Bronchial smooth muscle cell (primary cell): ENCODE measurements around the gene MICOS13. TPM values are rescaled to one million over a fixed set of nuclear protein-coding genes. Genes with fewer than 3 reads are reported as not detected.

Source experiments
- total RNA-seq: library from RNA; depleted of rRNA; stranded (reverse); fragments of >200 nt; gene quantifications from 2 replicates; pipeline ENCODE4 v1.2.1, GENCODE V29; 2014

MICOS13 gene
- 59.5 and 69.2 TPM in 2 replicates for total RNA-seq

DNA sequence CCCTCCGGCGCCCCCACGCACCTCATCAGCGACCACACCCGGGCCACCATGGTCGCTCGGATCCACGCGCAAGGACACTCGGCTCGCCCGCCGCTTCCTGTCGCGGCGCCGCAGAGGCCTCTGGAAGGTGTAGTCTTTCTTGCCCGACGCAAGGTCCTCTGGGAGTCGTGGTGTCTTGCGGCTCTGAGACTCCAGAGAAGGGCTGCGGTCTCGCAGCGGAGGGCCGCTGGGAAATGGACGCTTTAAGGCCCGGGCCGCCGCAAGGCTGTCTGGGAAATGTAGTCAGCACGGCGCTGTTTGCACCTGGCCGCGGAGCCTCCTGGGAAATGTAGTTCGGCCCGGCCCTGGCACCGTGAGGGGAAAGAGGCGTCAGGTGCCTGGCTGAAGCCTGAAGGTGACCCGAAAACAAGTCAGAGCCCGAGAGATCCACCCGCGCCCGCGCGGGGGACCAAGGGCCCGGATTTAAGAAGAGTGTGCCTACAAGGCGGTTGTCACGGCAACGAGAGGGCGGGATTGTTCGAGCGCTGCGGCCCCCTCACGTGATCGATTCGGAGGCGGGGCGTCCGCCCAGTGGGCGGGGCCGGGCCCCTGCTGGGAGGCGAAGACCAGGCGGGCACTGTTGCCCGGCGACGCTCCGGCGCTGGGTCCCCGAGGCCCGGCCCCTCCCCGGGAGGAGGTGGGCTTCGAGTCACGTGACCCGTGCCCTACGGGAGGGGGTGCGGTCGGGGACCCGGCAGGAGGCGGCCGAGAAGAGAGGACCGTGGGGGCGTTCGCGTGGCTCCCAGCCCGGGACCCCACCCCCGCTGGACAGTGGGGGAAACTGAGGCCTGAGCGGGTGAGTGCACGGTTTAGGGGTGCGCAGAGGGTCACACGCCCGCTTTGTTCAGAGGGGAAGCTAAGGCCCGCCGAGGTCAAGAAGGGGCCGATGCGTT is at the start of gene MICOS13, which contains the start of gene HSD11B1L:
TSS of gene MICOS13 (minus strand) at position 80 of the 932 bp plus-strand sequence. CDS start at position 50, 30 bp downstream.
TSS of gene HSD11B1L (plus strand) at position 591 of the 932 bp plus-strand sequence. CDS start 3,806 bp downstream, outside the sequence.

DNA sequence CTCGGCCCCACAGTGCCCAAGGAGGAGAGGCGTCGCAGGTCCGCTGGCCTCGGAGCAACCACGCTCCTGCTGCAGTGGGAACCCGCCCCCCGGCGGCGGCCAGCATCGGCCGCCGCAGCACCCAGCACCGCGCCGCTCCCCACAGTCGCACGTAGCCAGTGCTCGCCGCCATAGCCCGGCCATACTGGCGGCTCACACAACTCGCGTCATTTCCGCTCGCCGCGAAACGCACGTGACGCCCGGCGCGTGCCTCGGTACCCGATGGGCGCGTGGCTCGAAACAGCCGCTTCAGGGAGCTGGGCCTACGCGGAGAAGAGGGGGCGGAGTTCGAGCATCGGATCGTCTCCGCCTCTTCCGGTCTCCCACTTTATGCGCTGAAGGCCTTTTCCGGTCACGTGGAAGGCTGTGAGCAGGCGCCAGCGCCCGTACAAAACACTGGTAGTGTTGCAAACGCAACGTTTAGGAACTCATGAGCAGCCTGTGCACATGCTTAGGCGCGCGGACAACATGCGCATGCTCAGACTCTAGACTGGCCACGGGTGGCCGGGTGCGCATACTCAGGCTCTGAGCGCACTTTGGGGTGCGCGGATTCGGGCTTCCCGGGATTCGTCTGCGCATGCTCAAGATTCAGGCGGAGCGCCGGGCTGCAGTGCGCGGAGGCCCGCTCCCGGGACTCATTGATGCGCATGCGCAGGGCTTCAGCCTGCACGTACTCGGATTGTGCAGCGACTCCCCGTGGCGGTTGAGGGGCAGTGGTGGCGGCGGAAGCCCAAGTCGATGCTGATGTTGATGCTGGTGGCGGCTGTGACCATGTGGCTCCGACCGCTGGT is 39.9 kb upstream of the MICOS13 start, which contains the start of the genes CATSPERD and LONP1:
TSS of gene CATSPERD (plus strand) at position 677 of the 830 bp plus-strand sequence. CDS start at position 778, 101 bp downstream.
TSS of gene LONP1 (minus strand) at position 186 of the 830 bp plus-strand sequence. CDS start at position 172, 14 bp downstream.

GRCh38 chr19:5690125-5690954 is 10.0 kb upstream of the MICOS13 start, which contains the start of gene RPL36:
RPL36 (plus strand) TSS chr19:5690295; CDS start chr19:5690508, 213 bp downstream.

Other genes with a start within 250 kb of the MICOS13 start
- not detected in 2 replicates for gene ZNRF4, start 225.1 kb downstream of the MICOS13 start, total RNA-seq
- gene TINCR, start 112.6 kb downstream of the MICOS13 start, total RNA-seq = under 0.01 TPM in 2 replicates
- gene SAFB2, start 57.7 kb downstream of the MICOS13 start, total RNA-seq = 31.1 and 48.9 TPM in 2 replicates
- gene SAFB, start 57.4 kb downstream of the MICOS13 start, total RNA-seq = 54.8 and 55.3 TPM in 2 replicates
- gene HSD11B1L, start 511 bp upstream of the MICOS13 start, total RNA-seq = 10.5 and 12.0 TPM in 2 replicates
- 624 and 820 TPM in 2 replicates for gene RPL36, start 9.8 kb upstream of the MICOS13 start, total RNA-seq
- 71.9 and 105 TPM in 2 replicates for gene LONP1, start 39.6 kb upstream of the MICOS13 start, total RNA-seq
- gene CATSPERD, start 40.1 kb upstream of the MICOS13 start, total RNA-seq = not detected in 2 replicates
- 0.09 and 0.16 TPM in 2 replicates for gene PRR22, start 104.2 kb upstream of the MICOS13 start, total RNA-seq
- 22.9 and 31.2 TPM in 2 replicates for gene DUS3L, start 110.6 kb upstream of the MICOS13 start, total RNA-seq
- gene NRTN, start 124.6 kb upstream of the MICOS13 start, total RNA-seq = under 0.01 and 0.17 TPM in 2 replicates
- gene FUT6, start 159.2 kb upstream of the MICOS13 start, total RNA-seq = 0.09 and 0.16 TPM in 2 replicates
- not detected in 2 replicates for gene FUT3, start 170.9 kb upstream of the MICOS13 start, total RNA-seq
- not detected in 2 replicates for gene FUT5, start 190.0 kb upstream of the MICOS13 start, total RNA-seq
- gene NDUFA11, start 223.3 kb upstream of the MICOS13 start, total RNA-seq = 230 and 313 TPM in 2 replicates
- 6.4 and 7.6 TPM in 2 replicates for gene VMAC, start 224.4 kb upstream of the MICOS13 start, total RNA-seq
- 4.6 and 8.8 TPM in 2 replicates for gene CAPS, start 233.7 kb upstream of the MICOS13 start, total RNA-seq